PC-3 (cell line): ENCODE measurements around the gene SAP25. TPM values are rescaled to one million over a fixed set of nuclear protein-coding genes. Genes with fewer than 3 reads are reported as not detected.
A peak's percentile ranks its signal among the peaks of the same experiment; 100 is the strongest.

Experiments
- ATAC-seq: fragments of 200-7000 bp; cut with Tn5 transposase; 2 replicates; pipeline ENCODE4 v1.9.1; 2020; ENCODE audit warnings: mild to moderate bottlenecking, moderate library complexity
- BruUV-seq: library from RNA; stranded (reverse); fragments of 400-500 nt; replicated peaks from 2 replicates; lab custom pipeline; 2021; lab: Mats Ljungman, UMichigan
- CTCF ChIA-PET: fragments of 300-600 bp; sonication (Branson Sonifier 250); formaldehyde crosslinking; loops from one replicate; lab custom pipeline; 2022; ENCODE audit warnings: antibody characterized with exemption; lab: Charles Lee
- POLR2A ChIA-PET: fragments of 300-600 bp; sonication (Branson Sonifier 250); formaldehyde crosslinking; loops from one replicate; lab custom pipeline; 2022; ENCODE audit warnings: antibody characterized with exemption; ENCODE audit not compliant: unreplicated experiment; lab: Charles Lee
- DNase-seq: peaks from one replicate; pipeline ENCODE4 v3.0.0-alpha.2; 2015
- H2AFZ ChIP-seq: fragments of 300-600 bp; sonication (generic); 2 replicates; pipeline ENCODE4 v1.6.0; 2016; ENCODE audit warnings: antibody characterized with exemption, low read length
- H3F3A ChIP-seq: fragments of 300-600 bp; sonication (generic); one replicate; pipeline ENCODE4 v1.6.0; 2017; ENCODE audit warnings: antibody characterized with exemption, low read length, control low read depth, mild to moderate bottlenecking; ENCODE audit not compliant: unreplicated experiment
- H3K27ac ChIP-seq: fragments of 300-600 bp; sonication (generic); 2 replicates; pipeline ENCODE4 v1.5.1; 2016; ENCODE audit warnings: mild to moderate bottlenecking, low read length
- H3K27me3 ChIP-seq: fragments of 300-600 bp; sonication (generic); 2 replicates; pipeline ENCODE4 v1.6.1; 2016; ENCODE audit warnings: low read length, mixed read lengths
- H3K36me3 ChIP-seq: fragments of 300-600 bp; sonication (generic); 2 replicates; pipeline ENCODE4 v1.6.1; 2016; ENCODE audit warnings: low read depth, mixed run types, low read length, mixed read lengths
- H3K4me1 ChIP-seq: fragments of 300-600 bp; sonication (generic); 2 replicates; pipeline ENCODE4 v1.5.1; 2016; ENCODE audit warnings: low read length; ENCODE audit not compliant: insufficient read depth
- H3K4me2 ChIP-seq: fragments of 300-600 bp; sonication (generic); 2 replicates; pipeline ENCODE4 v1.6.0; 2016; ENCODE audit warnings: low read length
- H3K4me3 ChIP-seq: fragments of 300-600 bp; sonication (generic); 2 replicates; pipeline ENCODE4 v1.5.1; 2016; ENCODE audit warnings: mild to moderate bottlenecking, low read length, mixed read lengths
- H3K79me2 ChIP-seq: fragments of 300-600 bp; sonication (generic); 2 replicates; pipeline ENCODE4 v1.6.1; 2017; ENCODE audit warnings: low read length, mixed read lengths
- H3K9ac ChIP-seq: fragments of 300-600 bp; sonication (generic); 2 replicates; pipeline ENCODE4 v1.6.0; 2016; ENCODE audit warnings: mild to moderate bottlenecking, low read length
- H3K9me2 ChIP-seq: fragments of 300-600 bp; sonication (generic); replicated peaks from 2 replicates; pipeline ENCODE4 v1.6.1; 2016; ENCODE audit warnings: mixed run types, low read length, mixed read lengths
- H3K9me3 ChIP-seq: fragments of 300-600 bp; sonication (generic); 2 replicates; pipeline ENCODE4 v1.6.1; 2016; ENCODE audit warnings: low read length, mixed read lengths
- H4K20me1 ChIP-seq: fragments of 300-600 bp; sonication (generic); 2 replicates; pipeline ENCODE4 v1.6.1; 2016; ENCODE audit warnings: low read length, mixed read lengths
- EZH2 ChIP-seq: fragments of 300-600 bp; sonication (generic); IDR thresholded peaks from one replicate; pipeline ENCODE4 v1.6.1; 2017; ENCODE audit warnings: antibody characterized with exemption, mild to moderate bottlenecking, low read length; ENCODE audit not compliant: unreplicated experiment
- EZH2phosphoT487 ChIP-seq: fragments of 300-600 bp; sonication (generic); IDR thresholded peaks from 2 replicates; pipeline ENCODE4 v1.6.1; 2018; ENCODE audit warnings: mild to moderate bottlenecking, antibody characterized with exemption, low read length, borderline replicate concordance
- intact Hi-C: fragments of 100-400 bp; cut with micrococcal nuclease; formaldehyde crosslinking; loops from 2 replicates; pipeline ENCODE4 v1.9.0; 2023
- total RNA-seq: library from RNA; depleted of rRNA; stranded (reverse); fragments of >200 nt; gene quantifications from 2 replicates; pipeline ENCODE4 v1.2.3, GENCODE V29; 2014
- TF ChIP-seq, protein P1 (sequence below): fragments of 300-600 bp; sonication (generic); conservative IDR thresholded peaks from 2 replicates; pipeline ENCODE4 v1.5.1; 2017; ENCODE audit warnings: antibody characterized with exemption, low read depth, mild to moderate bottlenecking, low read length

Gene SAP25
- total RNA-seq, 1 experiment from 2014 or later = 0.22 TPM

DNA sequence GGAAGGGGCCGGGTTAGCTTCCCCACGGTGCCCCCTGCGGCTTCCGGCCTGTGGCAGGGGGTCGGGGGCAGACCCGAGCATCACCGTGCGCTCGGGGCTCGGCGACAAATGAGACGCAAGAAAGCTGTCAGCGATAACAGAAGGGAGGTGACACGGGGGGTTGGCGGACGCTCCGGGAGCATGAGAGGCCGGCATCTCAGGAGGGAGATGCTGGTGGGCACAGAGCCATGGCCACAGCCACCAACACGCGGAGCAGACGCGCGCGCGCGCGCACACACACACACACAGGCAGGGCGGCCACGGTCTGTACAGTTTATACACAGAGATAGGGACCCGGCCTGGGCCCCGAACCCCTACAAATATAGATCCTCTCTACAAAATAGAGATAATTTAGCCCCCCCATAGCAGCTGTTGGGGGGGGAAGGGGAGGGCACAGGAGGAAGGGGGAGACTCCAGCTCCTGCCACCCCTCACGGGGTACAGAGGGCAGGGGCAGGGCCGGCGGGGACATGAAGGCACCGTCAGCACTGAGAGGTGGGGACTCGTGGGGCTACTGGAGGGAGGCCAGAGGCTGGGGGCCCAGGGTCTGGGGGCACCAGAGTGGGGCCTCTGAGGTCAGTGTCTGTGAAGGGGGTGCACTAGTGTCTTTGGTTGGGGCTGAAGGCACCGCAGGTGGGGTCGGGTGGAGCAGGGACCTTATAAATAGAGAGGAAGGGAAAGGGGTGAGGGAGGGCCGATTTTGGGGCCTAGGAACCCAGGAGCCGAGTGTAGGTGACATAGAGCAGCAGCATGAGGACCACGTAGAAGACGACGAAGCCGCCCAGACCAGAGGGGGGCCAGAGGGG, 884 bp upstream of the SAP25 start:
- Histone ChIP-seq H3K4me3 (no peak overlapping the region), H3K79me2 (no peaks in the 10 kb centered on the region), H3K9me2 (no peaks in the 10 kb centered on the region), H3K27ac (no peak overlapping the region), H3K4me1 (no peaks in the 10 kb centered on the region; the same call in 1 of the 2 replicates), H3K4me2 (no peak overlapping the region), H2AFZ (no peak overlapping the region), H3F3A (no peaks in the 10 kb centered on the region), H3K36me3 (0 out of 2 replicates have a peak, but pooled peaks cover 1% of the 10 kb centered on the region), H3K27me3 (no peaks in the 10 kb centered on the region), H3K9me3 (no peaks in the 10 kb centered on the region), H3K9ac (no peak overlapping the region), H4K20me1 (no peaks in the 10 kb centered on the region)
- intact Hi-C loops = no loop called here
- DNase-seq (no peak), ATAC-seq (no peak)
- POLR2A ChIA-PET = no interaction called here
- TSS peak; percentile 17 for BruUV-seq
- CTCF ChIA-PET = no interaction called here
- TF ChIP-seq, protein P1, sequence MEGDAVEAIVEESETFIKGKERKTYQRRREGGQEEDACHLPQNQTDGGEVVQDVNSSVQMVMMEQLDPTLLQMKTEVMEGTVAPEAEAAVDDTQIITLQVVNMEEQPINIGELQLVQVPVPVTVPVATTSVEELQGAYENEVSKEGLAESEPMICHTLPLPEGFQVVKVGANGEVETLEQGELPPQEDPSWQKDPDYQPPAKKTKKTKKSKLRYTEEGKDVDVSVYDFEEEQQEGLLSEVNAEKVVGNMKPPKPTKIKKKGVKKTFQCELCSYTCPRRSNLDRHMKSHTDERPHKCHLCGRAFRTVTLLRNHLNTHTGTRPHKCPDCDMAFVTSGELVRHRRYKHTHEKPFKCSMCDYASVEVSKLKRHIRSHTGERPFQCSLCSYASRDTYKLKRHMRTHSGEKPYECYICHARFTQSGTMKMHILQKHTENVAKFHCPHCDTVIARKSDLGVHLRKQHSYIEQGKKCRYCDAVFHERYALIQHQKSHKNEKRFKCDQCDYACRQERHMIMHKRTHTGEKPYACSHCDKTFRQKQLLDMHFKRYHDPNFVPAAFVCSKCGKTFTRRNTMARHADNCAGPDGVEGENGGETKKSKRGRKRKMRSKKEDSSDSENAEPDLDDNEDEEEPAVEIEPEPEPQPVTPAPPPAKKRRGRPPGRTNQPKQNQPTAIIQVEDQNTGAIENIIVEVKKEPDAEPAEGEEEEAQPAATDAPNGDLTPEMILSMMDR = no peak
- TF ChIP-seq EZH2phosphoT487 = no peak
- no peak for TF ChIP-seq EZH2

DNA sequence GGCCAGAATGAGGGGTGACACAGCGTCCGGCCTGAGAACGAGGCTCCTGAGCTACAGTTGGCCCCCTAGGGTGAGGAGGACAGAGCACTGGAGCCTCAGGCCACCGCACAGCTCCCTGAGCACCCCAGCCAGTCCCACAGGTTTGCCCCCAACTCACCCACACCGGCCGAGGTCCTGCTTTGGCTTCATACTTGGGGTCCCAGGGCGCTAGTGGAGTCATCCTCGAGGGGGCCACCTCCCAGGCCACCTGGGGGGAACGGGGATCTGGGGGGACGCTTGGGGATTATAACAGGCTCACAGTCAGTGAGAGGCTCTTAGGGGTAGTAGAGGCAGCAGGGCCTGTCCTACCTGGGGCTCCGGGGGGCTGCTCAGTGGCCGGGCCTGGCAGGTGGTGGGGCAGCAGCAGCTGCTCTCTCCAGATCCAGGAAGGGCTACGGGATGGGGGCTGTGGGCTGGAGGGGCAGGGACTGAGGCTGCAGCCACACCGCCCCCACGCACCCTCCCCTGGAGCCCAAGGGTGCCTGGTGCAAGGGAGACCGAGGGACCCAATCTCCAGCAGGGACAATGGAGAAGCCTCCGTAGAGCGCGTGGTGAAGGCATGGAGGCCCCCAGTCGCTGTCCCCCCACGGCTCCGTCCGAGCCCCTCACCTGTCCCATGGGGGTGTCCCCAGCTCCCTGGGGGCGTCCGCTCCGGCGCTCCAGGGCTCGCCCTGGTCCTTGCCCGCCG, 588 bp downstream of the SAP25 start:
- DNase-seq (no peak), ATAC-seq (no peak)
- Histone ChIP-seq H3K4me2 (no peak overlapping the region), H3K79me2 (no peaks in the 10 kb centered on the region), H3K27ac (no peak overlapping the region), H3K9ac (no peak overlapping the region), H4K20me1 (no peaks in the 10 kb centered on the region), H3K9me3 (no peaks in the 10 kb centered on the region), H3K4me1 (no peaks in the 10 kb centered on the region; the same call in 1 of the 2 replicates), H3K27me3 (no peaks in the 10 kb centered on the region), H3K9me2 (no peaks in the 10 kb centered on the region), H2AFZ (no peak overlapping the region), H3K4me3 (no peak overlapping the region), H3K36me3 (no peaks in the 10 kb centered on the region), H3F3A (no peaks in the 10 kb centered on the region)
- CTCF ChIA-PET = interaction anchor here (0.5 to 0.6 kb wide), 2 partner anchors 91 to 118 kb away, joined by 3 to 4 read pairs; no protein-coding TSS in a partner anchor
- intact Hi-C loops = no loop called here
- POLR2A ChIA-PET = no interaction called here
- BruUV-seq = no TSS peak
- TF ChIP-seq EZH2 (no peak), EZH2phosphoT487 (no peak)
- TF ChIP-seq, protein P1 = no peak
